ENCODE data around the gene OIT3.

Gene OIT3

DNA sequence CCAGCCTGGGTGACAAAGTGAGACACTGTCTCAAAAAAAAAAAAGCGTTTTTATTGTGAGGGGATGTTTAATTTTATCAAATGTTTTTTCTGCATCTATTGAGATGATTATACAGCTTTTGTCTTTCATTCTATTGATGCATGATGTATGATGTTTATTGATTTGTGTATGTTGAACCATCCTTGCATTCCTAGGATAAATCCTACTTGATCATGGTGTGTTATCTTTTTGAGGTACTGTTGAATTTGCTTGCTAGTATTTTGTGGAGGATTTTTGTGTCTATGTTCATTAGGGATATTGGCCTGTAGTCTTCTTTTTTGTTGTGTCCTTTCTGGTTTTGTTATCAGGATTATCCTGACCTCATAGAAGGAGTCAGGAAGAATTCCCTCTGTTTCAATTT is 83.3 kb downstream of the OIT3 start:
- ChIA-PET POLR2A (no interaction called here), CTCF (no interaction called here)
- no peak overlapping the region for H3K4me3 ChIP-seq (ENCODE audit: low read depth, low read length)
- DNase-seq (ENCODE audit: low read depth, low spot score) = no peak
- TF ChIP-seq, protein P1, sequence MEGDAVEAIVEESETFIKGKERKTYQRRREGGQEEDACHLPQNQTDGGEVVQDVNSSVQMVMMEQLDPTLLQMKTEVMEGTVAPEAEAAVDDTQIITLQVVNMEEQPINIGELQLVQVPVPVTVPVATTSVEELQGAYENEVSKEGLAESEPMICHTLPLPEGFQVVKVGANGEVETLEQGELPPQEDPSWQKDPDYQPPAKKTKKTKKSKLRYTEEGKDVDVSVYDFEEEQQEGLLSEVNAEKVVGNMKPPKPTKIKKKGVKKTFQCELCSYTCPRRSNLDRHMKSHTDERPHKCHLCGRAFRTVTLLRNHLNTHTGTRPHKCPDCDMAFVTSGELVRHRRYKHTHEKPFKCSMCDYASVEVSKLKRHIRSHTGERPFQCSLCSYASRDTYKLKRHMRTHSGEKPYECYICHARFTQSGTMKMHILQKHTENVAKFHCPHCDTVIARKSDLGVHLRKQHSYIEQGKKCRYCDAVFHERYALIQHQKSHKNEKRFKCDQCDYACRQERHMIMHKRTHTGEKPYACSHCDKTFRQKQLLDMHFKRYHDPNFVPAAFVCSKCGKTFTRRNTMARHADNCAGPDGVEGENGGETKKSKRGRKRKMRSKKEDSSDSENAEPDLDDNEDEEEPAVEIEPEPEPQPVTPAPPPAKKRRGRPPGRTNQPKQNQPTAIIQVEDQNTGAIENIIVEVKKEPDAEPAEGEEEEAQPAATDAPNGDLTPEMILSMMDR (IDR thresholded peaks at IDR 0.05; ENCODE audit: insufficient read depth, low read length, missing control alignments) = no peak

DNA sequence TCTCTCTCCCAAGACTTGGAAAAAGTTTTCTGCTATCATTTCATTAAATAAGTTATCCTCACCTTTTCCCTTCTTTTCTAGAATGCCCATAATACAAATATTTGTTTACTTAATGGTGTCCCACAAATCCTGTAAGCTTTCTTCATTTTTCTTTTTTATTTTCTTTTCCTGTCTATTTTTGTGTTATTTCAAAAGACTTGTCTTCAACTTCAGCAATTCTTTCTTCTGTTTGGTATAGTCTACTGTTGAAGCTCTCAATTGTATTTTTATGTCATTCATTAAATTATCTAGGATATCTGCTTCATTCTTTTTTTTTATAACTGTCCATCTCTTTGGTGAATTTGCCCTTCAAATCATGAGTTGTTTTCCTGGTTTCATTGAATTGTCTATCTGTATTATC is 86.2 kb downstream of the OIT3 start:
- POLR2A ChIA-PET = no interaction called here
- CTCF ChIA-PET = no interaction called here
- TF ChIP-seq, protein P1 (IDR thresholded peaks at IDR 0.05; ENCODE audit: insufficient read depth, low read length, missing control alignments) = no peak
- H3K4me3 ChIP-seq (ENCODE audit: low read depth, low read length) = no peak overlapping the region
- no peak for DNase-seq (ENCODE audit: low read depth, low spot score)

DNA sequence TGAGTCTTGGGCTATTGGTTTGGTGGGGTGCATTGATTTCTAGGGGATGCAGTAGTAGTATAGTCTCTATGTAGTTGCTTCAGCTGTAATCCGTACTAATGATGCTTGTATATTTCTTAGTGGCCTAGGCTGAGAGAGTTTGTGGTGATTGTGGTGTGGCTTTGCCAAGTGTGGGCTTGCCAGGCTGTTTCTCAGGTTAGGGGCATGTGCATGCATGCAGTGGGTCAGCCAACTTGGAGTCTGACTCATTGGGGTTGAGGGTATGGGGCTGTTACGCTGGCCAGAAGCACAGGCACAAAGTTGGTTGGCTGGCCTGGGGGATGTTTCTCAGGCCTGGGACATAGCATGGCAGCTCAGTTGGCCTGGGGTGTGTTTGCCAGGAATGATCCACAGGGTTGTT is 86.8 kb downstream of the OIT3 start:
- CTCF ChIA-PET = no interaction called here
- POLR2A ChIA-PET = no interaction called here
- DNase-seq (ENCODE audit: low read depth, low spot score) = no peak
- H3K4me3 ChIP-seq (ENCODE audit: low read depth, low read length) = no peak overlapping the region
- TF ChIP-seq, protein P1 (IDR thresholded peaks at IDR 0.05; ENCODE audit: insufficient read depth, low read length, missing control alignments) = no peak

DNA sequence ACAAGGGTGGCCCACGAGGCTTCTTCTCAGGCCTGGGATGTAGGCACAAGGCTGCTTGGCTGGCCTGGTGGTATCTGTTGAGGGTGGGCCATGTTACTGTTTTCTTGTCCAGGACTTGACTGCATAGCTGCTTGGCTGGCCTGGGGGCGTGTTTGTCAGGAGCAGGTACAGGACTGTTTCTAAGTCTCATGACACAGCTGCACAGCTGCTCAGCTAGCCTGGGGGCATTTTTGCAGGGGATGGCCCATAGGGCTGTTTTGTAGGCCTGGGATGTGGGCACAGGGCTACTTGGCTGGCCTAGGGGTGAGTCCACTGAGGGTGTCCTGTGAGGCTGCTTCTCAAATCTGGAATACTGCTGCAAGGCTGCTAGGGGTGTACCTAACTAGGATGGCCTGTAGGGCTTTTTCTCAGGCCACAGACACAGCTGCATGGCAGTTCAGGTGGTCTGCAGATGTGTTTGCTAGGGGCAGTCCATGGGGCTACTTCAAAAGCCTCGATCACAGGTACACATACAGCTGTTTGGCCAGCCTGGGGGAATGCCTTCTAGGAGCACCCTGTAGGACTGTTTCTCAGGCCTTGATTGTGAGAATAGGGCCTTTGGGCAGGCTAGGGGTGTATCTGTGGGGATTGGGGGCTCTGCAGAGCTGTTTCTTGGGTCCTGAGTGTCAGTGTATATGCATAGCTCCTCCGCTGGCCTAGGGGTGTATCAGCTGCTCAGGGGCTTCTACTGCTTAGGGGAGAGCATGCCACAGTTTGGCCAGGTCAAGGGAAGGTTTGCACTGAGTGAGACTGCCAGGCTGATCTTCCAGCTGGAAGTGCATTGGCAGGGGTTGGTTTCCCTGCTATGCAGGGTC is 87.7 kb downstream of the OIT3 start:
- TF ChIP-seq, protein P1 (IDR thresholded peaks at IDR 0.05; ENCODE audit: insufficient read depth, low read length, missing control alignments) = no peak
- DNase-seq (ENCODE audit: low read depth, low spot score) = no peak
- no peak overlapping the region for H3K4me3 ChIP-seq (ENCODE audit: low read depth, low read length)
- ChIA-PET CTCF (interaction anchor here (1.1 kb wide), 1 partner anchor 618 kb away, joined by 3 read pairs; no protein-coding TSS in a partner anchor), POLR2A (no interaction called here)

DNA sequence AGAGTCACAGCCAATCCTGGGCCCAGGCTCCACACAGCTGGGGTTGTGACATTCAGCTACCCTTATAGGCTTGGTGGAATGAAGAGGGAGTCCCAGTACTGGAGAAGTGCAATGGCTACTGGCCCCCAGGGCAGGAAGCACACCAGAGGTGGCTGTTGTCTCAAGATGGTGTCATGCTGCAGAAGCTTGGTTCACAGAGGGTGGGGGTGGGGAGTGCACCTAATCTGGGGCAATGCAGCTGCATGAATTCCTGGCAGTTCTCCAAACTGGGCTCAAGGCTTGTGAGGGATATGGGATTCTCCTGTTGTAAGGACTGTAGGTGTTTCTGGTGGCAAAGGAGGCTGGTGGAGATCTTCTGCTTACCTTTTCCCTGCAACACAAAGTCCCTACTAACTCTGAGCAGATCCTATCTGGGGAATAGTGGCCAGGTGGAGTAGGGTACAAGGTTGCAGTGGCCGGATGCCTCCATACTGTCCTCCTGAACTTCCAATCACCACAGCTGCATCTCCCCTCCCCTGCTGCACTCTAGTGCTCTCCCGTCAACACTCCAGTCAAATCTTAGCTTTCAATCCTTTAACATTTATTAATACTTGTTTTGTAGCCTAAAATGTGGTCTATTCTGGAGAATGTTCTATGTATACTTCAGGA is 88.5 kb downstream of the OIT3 start:
- no peak overlapping the region for H3K4me3 ChIP-seq (ENCODE audit: low read depth, low read length)
- no peak for DNase-seq (ENCODE audit: low read depth, low spot score)
- TF ChIP-seq, protein P1 (IDR thresholded peaks at IDR 0.05; ENCODE audit: insufficient read depth, low read length, missing control alignments) = no peak
- ChIA-PET CTCF (interaction anchor here (1.1 kb wide), 1 partner anchor 618 kb away, joined by 3 read pairs; no protein-coding TSS in a partner anchor), POLR2A (no interaction called here)
